Muscle of arm (tissue), 14 donors: ENCODE results near the gene ARL8B. TPM values are rescaled to one million over a fixed set of nuclear protein-coding genes. Genes with fewer than 3 reads are reported as not detected.
"Not testable (repeated sequence)": the region's sequence is repeated elsewhere in the genome, so short reads cannot be mapped to it uniquely, and the experiment has no call there.

Experiments used
- DNase-seq: peaks from one replicate; pipeline ENCODE4 v3.0.0-alpha.2; 2013
- long read RNA-seq, 11 donors: transcript quantifications; one replicate each; lab custom pipeline, GENCODE V29; 2026
- polyA plus RNA-seq, 12 donors: library from polyadenylated mRNA; unstranded; fragments of 120-200 nt; gene quantifications; one replicate each; pipeline ENCODE4 v1.2.1, GENCODE V29; 2013; ENCODE audit not compliant: insufficient read length in 12 of 12

ARL8B gene
- 10 to 100 TPM in 11 of 12 donors, not detected in 1; 44.2 to 67.3 (median 50.6) TPM for polyA plus RNA-seq
- long read RNA-seq, donor 1, transcript ARL8B-201 (7 exons, 3,005 nt) = major isoform, 27 of 42 reads
- long read RNA-seq, donor 1, partial matches to known transcripts = 13 of 42 reads
- long read RNA-seq, donor 1, other reads (novel, unspliced or antisense) = 0 of 42 reads
- long read RNA-seq, donor 2, transcript ARL8B-201 (7 exons, 3,005 nt) = major isoform, 20 of 20 reads
- long read RNA-seq, donor 2, partial matches to known transcripts = 0 of 20 reads
- long read RNA-seq, donor 2, other reads (novel, unspliced or antisense) = 0 of 20 reads
- long read RNA-seq, donor 3, transcript ARL8B-201 (7 exons, 3,005 nt) = major isoform, 7 of 7 reads
- long read RNA-seq, donor 3, partial matches to known transcripts = 0 of 7 reads
- long read RNA-seq, donor 3, other reads (novel, unspliced or antisense) = 0 of 7 reads
- long read RNA-seq, donor 4, transcript ARL8B-201 (7 exons, 3,005 nt) = major isoform, 8 of 14 reads
- long read RNA-seq, donor 4, partial matches to known transcripts = 6 of 14 reads
- long read RNA-seq, donor 4, other reads (novel, unspliced or antisense) = 0 of 14 reads
- long read RNA-seq, donor 5, transcript ARL8B-201 (7 exons, 3,005 nt) = major isoform, 28 of 35 reads
- long read RNA-seq, donor 5, partial matches to known transcripts = 6 of 35 reads
- long read RNA-seq, donor 5, other reads (novel, unspliced or antisense) = 0 of 35 reads
- long read RNA-seq, donor 6, transcript ARL8B-201 (7 exons, 3,005 nt) = major isoform, 17 of 26 reads
- long read RNA-seq, donor 6, partial matches to known transcripts = 8 of 26 reads
- long read RNA-seq, donor 6, other reads (novel, unspliced or antisense) = 0 of 26 reads
- long read RNA-seq, donor 7, transcript ARL8B-201 (7 exons, 3,005 nt) = major isoform, 6 of 7 reads
- long read RNA-seq, donor 7, partial matches to known transcripts = 0 of 7 reads
- long read RNA-seq, donor 7, other reads (novel, unspliced or antisense) = 0 of 7 reads
- long read RNA-seq, donor 8, transcript ARL8B-201 (7 exons, 3,005 nt) = major isoform, 20 of 21 reads
- long read RNA-seq, donor 8, partial matches to known transcripts = 0 of 21 reads
- long read RNA-seq, donor 8, other reads (novel, unspliced or antisense) = 0 of 21 reads
- long read RNA-seq, donor 9, transcript ARL8B-201 (7 exons, 3,005 nt) = major isoform, 16 of 16 reads
- long read RNA-seq, donor 9, partial matches to known transcripts = 0 of 16 reads
- long read RNA-seq, donor 9, other reads (novel, unspliced or antisense) = 0 of 16 reads
- long read RNA-seq, donor 10, transcript ARL8B-201 (7 exons, 3,005 nt) = major isoform, 17 of 18 reads
- long read RNA-seq, donor 10, partial matches to known transcripts = 0 of 18 reads
- long read RNA-seq, donor 10, other reads (novel, unspliced or antisense) = 0 of 18 reads
- long read RNA-seq, donor 11, transcript ARL8B-201 (7 exons, 3,005 nt) = major isoform, 20 of 32 reads
- long read RNA-seq, donor 11, partial matches to known transcripts = 11 of 32 reads
- long read RNA-seq, donor 11, other reads (novel, unspliced or antisense) = 0 of 32 reads

GRCh38 chr3:5122030-5122740 is at the start of gene ARL8B:
ARL8B (plus strand) TSS chr3:5122292; CDS start chr3:5122466, 174 bp downstream.
- DNase-seq = peak; percentile 83

GRCh38 chr3:5073374-5074085 is 48.6 kb upstream of the ARL8B start:
- no peak for DNase-seq

GRCh38 chr3:5078151-5078550 is 43.9 kb upstream of the ARL8B start:
- DNase-seq = no peak

- no peak for DNase-seq
Measured at GRCh38 chr3:5079761-5080160, 42.3 kb upstream of the ARL8B start.

GRCh38 chr3:5080779-5081550 is 41.1 kb upstream of the ARL8B start:
- DNase-seq = no peak

- DNase-seq = not testable (repeated sequence)
Measured at GRCh38 chr3:5081973-5082788, 39.9 kb upstream of the ARL8B start.

GRCh38 chr3:5082789-5083115 is 39.3 kb upstream of the ARL8B start:
- no peak for DNase-seq

- no peak for DNase-seq
Measured at GRCh38 chr3:5084224-5084623, 37.9 kb upstream of the ARL8B start.

GRCh38 chr3:5086708-5087107 is 35.4 kb upstream of the ARL8B start:
- DNase-seq = no peak

GRCh38 chr3:5087209-5087608 is 34.9 kb upstream of the ARL8B start:
- DNase-seq = no peak

- no peak for DNase-seq
Measured at GRCh38 chr3:5090197-5090596, 31.9 kb upstream of the ARL8B start.

GRCh38 chr3:5092018-5092417 is 30.1 kb upstream of the ARL8B start:
- DNase-seq = no peak

GRCh38 chr3:5093731-5094130 is 28.4 kb upstream of the ARL8B start:
- no peak for DNase-seq

GRCh38 chr3:5095886-5096285 is 26.2 kb upstream of the ARL8B start:
- peak; percentile 73 for DNase-seq

GRCh38 chr3:5096336-5097008 is 25.6 kb upstream of the ARL8B start:
- DNase-seq = no peak

GRCh38 chr3:5098346-5098745 is 23.7 kb upstream of the ARL8B start:
- DNase-seq = no peak

GRCh38 chr3:5102532-5102931 is 19.6 kb upstream of the ARL8B start:
- no peak for DNase-seq

GRCh38 chr3:5103743-5104142 is 18.3 kb upstream of the ARL8B start:
- no peak for DNase-seq
